Measurements from ENCODE around the gene RNF208.

Gene RNF208

DNA sequence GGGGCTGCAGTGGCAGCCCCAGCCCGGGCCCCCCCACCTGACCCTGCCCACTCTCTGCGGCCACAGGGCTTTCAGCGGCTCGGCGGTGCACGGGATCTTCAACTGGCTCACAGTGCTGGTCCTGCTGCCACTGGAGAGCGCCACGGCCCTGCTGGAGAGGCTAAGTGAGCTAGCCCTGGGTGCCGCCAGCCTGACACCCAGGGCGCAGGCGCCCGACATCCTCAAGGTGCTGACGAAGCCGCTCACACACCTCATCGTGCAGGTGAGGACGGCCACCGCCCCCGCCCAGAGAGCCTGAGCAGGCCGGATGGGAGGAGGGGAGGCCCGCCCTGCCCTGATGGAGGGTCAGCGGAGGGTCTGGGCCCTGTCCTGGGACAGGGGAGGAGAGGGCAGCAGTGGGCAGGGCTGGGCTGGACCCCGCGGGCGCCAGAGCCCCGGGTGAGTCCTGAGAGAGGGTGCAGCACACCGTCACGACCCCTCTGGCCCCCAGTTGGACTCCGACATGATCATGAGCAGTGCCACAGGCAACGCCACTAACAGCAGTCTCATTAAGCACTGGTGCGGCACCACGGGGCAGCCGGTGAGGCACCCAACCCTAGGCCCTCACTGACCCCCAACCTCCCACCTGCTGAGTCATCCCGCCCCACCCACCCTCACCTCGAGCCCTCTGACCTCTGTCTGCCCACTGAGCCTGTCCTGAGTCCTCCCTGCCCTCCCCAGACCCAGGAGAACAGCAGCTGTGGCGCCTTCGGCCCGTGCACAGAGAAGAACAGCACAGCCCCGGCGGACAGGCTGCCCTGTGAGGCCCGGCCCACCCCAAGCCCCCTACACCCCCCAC lies 11.3 kb upstream of the RNF208 start:
- DNase-seq (ENCODE audit: low read depth in 1 of 2, low spot score in 1 of 2) = no peak
- no peak overlapping the region for H3K4me3 ChIP-seq (replicated peaks; ENCODE audit: insufficient read depth, low read length)
- TF ChIP-seq POLR2AphosphoS5 (IDR thresholded peaks at IDR 0.05; ENCODE audit: low read depth) (no peak), SPI1 (IDR thresholded peaks at IDR 0.05; ENCODE audit: borderline replicate concordance, low read depth) (no peak), CTCF (IDR thresholded peaks at IDR 0.05; ENCODE audit: insufficient read depth, low read length) (no peak), GABPA (IDR thresholded peaks at IDR 0.05; ENCODE audit: low read depth) (no peak)

GRCh38 chr9:137232510-137232909 lies 10.5 kb upstream of the RNF208 start:
- no peak for DNase-seq (ENCODE audit: low read depth in 1 of 2, low spot score in 1 of 2)
- Histone ChIP-seq H3K27ac (replicated peaks) (no peak overlapping the region), H3K4me3 (replicated peaks; ENCODE audit: insufficient read depth, low read length) (no peak overlapping the region), H3K27me3 (ENCODE audit: insufficient read depth, poor library complexity, severe bottlenecking) (peaks cover 14% of the 10 kb centered on the region)
- TF ChIP-seq CTCF (IDR thresholded peaks at IDR 0.05; ENCODE audit: insufficient read depth, low read length) = no peak
- TF ChIP-seq POLR2AphosphoS5 (IDR thresholded peaks at IDR 0.05; ENCODE audit: low read depth) = no peak
- TF ChIP-seq, protein P1, sequence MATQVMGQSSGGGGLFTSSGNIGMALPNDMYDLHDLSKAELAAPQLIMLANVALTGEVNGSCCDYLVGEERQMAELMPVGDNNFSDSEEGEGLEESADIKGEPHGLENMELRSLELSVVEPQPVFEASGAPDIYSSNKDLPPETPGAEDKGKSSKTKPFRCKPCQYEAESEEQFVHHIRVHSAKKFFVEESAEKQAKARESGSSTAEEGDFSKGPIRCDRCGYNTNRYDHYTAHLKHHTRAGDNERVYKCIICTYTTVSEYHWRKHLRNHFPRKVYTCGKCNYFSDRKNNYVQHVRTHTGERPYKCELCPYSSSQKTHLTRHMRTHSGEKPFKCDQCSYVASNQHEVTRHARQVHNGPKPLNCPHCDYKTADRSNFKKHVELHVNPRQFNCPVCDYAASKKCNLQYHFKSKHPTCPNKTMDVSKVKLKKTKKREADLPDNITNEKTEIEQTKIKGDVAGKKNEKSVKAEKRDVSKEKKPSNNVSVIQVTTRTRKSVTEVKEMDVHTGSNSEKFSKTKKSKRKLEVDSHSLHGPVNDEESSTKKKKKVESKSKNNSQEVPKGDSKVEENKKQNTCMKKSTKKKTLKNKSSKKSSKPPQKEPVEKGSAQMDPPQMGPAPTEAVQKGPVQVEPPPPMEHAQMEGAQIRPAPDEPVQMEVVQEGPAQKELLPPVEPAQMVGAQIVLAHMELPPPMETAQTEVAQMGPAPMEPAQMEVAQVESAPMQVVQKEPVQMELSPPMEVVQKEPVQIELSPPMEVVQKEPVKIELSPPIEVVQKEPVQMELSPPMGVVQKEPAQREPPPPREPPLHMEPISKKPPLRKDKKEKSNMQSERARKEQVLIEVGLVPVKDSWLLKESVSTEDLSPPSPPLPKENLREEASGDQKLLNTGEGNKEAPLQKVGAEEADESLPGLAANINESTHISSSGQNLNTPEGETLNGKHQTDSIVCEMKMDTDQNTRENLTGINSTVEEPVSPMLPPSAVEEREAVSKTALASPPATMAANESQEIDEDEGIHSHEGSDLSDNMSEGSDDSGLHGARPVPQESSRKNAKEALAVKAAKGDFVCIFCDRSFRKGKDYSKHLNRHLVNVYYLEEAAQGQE (IDR thresholded peaks at IDR 0.05; ENCODE audit: insufficient replicate concordance, low read depth) = no peak
- no peak for TF ChIP-seq GABPA (IDR thresholded peaks at IDR 0.05; ENCODE audit: low read depth)
- TF ChIP-seq SPI1 (IDR thresholded peaks at IDR 0.05; ENCODE audit: borderline replicate concordance, low read depth) = no peak

More for the DNA sequence above, 11.3 kb upstream of the RNF208 start:
- no peak overlapping the region for H3K27ac ChIP-seq (replicated peaks)
- peaks cover 14% of the 10 kb centered on the region for H3K27me3 ChIP-seq (ENCODE audit: insufficient read depth, poor library complexity, severe bottlenecking)

- no peak for DNase-seq (ENCODE audit: low read depth in 1 of 2, low spot score in 1 of 2)
These were observed 10.1 kb upstream of the RNF208 start for GRCh38 chr9:137232101-137232500.

More at GRCh38 chr9:137232101-137232500, 10.1 kb upstream of the RNF208 start:
- Histone ChIP-seq H3K27ac (replicated peaks) (no peak overlapping the region), H3K4me3 (replicated peaks; ENCODE audit: insufficient read depth, low read length) (no peak overlapping the region), H3K27me3 (ENCODE audit: insufficient read depth, poor library complexity, severe bottlenecking) (peaks cover 14% of the 10 kb centered on the region)
- TF ChIP-seq, protein P1 (IDR thresholded peaks at IDR 0.05; ENCODE audit: insufficient replicate concordance, low read depth) = no peak

All from HL-60 (cell line).